GF-D8 (cell line): ENCODE results near the gene AOC2.
"Not testable (repeated sequence)": the region's sequence is repeated elsewhere in the genome, so short reads cannot be mapped to it uniquely, and the experiment has no call there.

ENCODE experiments used
- DNase-seq: peaks from one replicate; lab custom pipeline; 2025; lab: John Stamatoyannopoulos, UW

The AOC2 gene

GRCh38 chr17:42832213-42832933 lies 12.0 kb upstream of the AOC2 start:
- DNase-seq = no peak

GRCh38 chr17:42832934-42833766 lies 11.2 kb upstream of the AOC2 start, which contains the start of gene PSME3:
Gene PSME3 (plus strand): TSS chr17:42833397. CDS start chr17:42833632, 235 bp downstream.
- DNase-seq = peak; percentile 63

GRCh38 chr17:42833767-42834422 lies 10.5 kb upstream of the AOC2 start:
- DNase-seq = no peak

- no peak for DNase-seq
These were observed 8.6 kb upstream of the AOC2 start for GRCh38 chr17:42835732-42836131.

- DNase-seq = no peak
These were observed 2.2 kb upstream of the AOC2 start for GRCh38 chr17:42841975-42842685.

- DNase-seq = no peak
These were observed 934 bp upstream of the AOC2 start for GRCh38 chr17:42843358-42843934.

- no peak for DNase-seq
These were observed 578 bp downstream of the AOC2 start for GRCh38 chr17:42844761-42845555.

- DNase-seq = no peak
These were observed 1.2 kb downstream of the AOC2 start for GRCh38 chr17:42845556-42845917.

- DNase-seq = no peak
These were observed 1.7 kb downstream of the AOC2 start for GRCh38 chr17:42845918-42846593.

- DNase-seq = no peak
These were observed 2.4 kb downstream of the AOC2 start for GRCh38 chr17:42846594-42847280.

GRCh38 chr17:42848093-42848492 lies 3.7 kb downstream of the AOC2 start:
- no peak for DNase-seq

GRCh38 chr17:42849031-42849430 lies 4.7 kb downstream of the AOC2 start:
- no peak for DNase-seq

- DNase-seq = no peak
These were observed 5.2 kb downstream of the AOC2 start for GRCh38 chr17:42849451-42850181.

- DNase-seq = no peak
These were observed 6.6 kb downstream of the AOC2 start, which contains the start of gene AOC3 for GRCh38 chr17:42850954-42851353. Gene AOC3 (plus strand): TSS chr17:42851199. CDS start chr17:42851344, 145 bp downstream.

- not testable (repeated sequence) for DNase-seq
These were observed 7.2 kb downstream of the AOC2 start for GRCh38 chr17:42851371-42852240.

GRCh38 chr17:42852351-42852750 lies 8.0 kb downstream of the AOC2 start:
- no peak for DNase-seq

- DNase-seq = no peak
These were observed 8.6 kb downstream of the AOC2 start for GRCh38 chr17:42853004-42853403.

GRCh38 chr17:42853597-42853967 lies 9.2 kb downstream of the AOC2 start:
- DNase-seq = no peak
